ENCODE measurements around the gene GET4.

GET4 gene

DNA sequence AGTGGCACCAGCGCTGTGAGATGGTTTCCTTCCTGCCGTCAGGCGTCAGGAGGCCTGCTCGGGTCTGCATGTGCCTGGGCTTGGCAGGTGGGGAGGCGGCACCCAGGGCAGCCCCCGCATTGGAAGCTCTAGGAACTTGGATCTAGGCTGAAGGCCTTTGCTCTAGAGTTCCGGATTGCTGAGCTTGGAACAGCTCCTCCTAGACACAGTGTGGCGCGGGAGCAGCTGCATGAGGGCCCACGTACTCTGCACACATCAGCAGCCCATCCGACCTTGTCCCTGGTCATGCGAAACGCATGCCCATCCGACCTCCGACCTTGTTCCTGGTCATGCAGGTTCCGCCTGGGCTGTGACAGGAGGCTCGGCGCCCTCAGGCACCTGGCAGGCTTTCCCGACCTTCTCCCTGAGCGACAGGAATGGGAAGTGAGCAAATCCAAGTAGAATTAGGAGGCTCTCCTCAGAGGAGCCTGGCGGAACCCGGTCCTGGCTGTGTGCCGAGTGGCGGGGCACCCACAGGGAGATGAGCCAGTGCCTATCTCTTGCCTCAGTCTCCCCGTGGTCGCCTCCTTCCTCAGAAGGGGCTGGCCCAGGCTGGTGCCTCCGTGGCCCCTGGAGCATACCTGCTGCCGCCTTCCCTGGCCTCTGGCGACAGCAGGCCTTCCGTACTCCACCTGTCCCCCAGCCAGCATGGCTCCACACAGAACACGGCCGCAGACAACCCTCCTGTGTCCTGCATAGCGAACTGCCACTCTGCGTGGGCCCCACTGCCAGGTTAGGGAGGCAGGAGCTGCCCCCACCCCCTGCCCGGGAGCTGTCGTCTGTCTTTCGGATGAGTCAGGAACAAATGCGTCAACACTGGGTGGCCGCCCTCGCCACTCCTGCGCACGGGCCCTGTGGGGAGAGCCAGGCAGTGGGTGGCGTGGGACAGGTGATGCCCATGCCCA is 12.0 kb downstream of the GET4 start:
- DNase-seq: no peak

DNA sequence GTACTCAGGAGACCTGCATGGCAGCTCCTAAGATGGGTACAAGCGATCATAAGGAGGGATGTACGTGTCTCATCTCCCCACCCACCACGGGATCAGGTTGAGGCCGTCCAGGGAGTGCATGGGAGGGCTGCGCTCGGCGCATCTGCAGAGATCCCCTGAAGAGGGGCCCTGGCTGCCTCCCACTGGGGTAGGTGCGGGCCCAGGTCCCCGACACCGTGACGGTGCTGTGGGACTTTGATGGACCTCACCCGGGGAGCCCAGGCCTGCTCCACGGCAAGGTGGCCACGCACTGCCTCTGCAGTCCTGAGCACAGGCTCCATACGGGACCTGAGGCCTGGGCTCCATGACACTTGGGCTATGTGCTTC is 12.7 kb downstream of the GET4 start:
- no peak for DNase-seq

DNA sequence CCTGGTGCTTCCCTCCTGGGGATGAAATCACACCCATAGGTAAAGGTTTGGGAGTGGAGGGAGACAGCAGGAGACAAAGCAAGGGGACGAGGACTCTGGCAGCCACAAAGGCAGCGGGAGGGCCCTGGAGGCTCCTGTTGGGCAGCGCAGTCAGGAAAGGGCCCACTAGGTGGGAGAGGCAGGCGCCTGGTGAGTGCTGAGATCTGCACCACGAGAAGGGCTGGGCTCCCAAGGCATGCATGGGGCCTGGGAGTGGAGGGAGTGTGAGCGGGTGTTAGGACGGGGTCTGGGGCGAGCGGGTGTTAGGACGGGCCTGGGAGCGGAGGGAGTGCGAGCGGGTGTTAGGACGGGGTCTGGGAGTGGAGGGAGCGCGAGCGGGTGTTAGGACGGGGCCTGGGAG is 13.0 kb downstream of the GET4 start:
- no peak for DNase-seq

DNA sequence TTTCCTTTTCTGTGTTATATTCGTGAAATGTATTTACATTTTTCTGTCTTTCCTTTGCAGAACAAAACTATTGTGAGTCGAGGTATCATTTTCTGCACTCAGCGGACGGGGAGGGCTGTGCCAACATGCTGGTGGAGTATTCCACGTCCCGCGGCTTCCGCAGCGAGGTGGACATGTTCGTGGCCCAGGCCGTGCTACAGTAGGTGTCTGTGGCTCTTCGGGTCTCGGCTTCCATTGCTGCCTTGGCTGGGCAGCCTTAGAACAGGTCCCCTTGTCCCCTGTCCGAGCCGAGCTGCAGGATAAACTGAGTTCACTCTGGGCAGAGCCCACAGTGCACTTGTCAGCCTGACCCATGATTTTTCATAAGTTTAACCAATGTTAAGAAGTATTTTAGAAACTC is 14.5 kb downstream of the GET4 start:
- DNase-seq: no peak

DNA sequence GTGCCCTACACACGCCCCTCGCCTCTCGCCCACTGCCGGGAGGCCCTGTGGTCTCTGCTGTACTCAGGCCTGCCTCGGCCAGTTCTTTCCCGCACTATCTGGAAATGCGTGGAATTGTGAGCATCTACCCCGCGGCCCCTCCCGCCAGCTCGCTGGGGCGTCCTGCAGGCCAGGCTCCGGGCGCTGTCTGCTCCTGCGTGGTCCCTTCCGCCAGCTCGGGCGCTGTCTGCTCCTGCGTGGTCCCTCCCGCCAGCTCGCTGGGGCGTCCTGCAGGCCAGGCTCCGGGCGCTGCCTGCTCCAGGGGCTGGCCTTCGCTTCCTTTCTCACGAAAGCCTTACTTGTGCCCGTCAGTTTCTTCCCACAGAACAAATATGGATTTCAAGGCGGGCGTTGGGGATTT is 14.9 kb downstream of the GET4 start:
- no peak for DNase-seq

DNA sequence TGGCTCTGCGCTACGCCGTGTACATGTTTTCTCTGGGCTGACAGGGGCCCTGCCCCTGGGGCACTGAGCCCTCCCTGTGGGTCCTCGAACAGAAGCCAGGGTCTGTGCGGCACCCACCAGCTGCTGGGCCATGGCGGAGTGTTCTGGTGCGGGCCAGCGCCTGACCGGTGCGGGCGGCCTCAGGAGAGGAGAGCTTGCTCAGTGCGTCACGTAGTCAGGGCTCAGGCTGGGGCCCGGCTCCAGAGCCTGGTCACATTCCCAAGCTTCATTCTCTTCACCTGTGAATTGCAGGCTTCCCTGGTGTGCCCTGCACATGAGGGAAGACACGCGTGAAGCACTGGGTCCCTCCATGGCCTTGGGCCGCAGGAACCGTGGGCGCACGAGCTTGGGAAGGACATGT is 15.5 kb downstream of the GET4 start:
- no peak for DNase-seq

DNA sequence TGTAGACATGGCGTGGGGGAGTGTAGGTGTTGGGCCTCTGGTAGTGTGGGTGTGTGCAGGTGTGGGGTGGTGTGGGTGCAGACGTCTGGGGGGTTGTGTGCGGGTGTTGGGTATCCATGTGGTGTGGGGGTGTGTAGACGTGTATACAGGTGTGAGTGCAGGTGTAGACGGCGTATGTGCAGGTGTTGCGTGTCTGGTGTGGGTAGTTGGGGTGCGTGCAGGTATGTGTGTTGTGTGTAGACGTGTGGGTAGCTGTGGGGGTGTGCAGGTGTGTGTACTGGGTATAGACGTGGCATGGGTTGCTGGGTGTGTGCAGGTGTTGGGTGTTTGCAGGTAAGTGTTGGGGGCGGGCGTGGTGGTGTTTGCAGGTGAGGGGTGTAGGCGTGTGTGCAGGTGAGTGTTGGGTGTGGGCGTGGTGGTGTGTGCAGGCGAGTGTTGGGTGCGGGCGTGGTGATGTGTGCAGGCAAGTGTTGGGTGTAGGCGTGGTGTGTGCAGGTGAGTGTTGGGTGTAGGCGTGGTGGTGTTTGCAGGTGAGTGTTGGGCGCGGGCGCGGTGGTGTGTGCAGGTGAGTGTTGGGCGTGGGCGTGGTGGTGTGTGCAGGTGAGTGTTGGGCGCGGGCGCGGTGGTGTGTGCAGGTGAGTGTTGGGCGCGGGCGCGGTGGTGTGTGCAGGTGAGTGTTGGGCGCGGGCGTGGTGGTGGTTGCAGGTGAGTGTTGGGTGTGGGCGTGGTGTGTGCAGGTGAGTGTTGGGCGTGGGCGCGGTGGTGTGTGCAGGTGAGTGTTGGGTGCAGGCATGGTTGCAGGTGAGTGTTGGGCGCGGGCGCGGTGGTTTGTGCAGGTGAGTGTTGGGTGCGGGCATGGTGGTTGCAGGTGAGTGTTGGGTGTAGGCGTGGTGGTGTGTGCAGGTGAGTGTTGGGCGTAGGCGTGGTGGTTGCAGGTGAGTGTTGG is 16.6 kb downstream of the GET4 start:
- DNase-seq: no peak

DNA sequence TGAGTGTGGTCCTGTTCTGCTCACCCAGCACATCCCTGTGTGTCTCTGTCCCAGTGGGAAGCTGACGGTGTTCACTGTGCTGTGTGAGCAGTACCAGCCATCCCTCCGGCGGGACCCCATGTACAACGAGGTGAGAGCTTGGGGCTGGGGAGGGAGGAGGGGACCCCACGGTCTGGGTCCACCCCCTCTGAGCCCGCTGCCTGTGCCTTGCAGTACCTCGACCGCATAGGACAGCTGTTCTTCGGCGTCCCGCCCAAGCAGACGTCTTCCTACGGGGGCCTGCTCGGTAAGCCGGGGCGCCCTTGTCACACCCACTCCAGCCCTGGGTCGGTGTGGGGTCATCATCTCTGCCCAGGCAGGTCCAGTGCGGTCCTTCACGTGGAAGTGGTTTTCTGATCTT is 17.3 kb downstream of the GET4 start:
- DNase-seq: no peak

DNA sequence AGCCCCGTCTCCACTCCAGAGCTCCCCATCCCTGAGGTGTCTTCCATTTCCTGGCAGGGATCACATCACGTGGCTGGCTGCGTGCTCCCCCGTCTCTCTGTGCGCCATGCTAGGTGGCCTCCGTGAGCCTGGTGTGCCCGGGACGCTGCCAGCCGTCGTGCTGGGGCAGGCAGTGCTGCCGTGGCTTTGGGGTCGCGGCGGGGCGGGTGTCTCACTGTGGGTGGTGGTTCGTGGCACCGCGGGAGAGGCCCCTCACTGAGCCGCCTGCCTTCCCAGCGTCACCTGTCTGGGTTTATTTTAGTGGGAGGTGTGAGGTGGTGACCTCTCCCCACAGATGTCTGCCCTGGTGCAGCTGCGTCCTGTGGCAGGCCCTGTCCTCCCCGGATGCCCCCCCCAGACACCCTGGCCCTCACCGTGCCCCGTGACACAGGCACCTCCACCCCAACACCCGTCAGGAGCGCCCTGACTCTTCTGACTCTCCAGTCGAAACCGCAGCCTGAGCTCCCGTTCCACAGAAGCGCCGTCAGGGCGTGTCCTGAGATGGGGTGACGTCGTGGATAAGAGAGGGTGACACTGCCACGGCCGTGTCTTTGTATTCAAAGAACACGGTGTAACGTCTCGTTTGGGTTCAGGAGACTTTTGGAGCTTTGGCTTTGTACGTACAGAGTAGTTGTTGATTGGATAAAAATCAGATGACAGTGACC is 18.0 kb downstream of the GET4 start:
- DNase-seq: no peak

DNA sequence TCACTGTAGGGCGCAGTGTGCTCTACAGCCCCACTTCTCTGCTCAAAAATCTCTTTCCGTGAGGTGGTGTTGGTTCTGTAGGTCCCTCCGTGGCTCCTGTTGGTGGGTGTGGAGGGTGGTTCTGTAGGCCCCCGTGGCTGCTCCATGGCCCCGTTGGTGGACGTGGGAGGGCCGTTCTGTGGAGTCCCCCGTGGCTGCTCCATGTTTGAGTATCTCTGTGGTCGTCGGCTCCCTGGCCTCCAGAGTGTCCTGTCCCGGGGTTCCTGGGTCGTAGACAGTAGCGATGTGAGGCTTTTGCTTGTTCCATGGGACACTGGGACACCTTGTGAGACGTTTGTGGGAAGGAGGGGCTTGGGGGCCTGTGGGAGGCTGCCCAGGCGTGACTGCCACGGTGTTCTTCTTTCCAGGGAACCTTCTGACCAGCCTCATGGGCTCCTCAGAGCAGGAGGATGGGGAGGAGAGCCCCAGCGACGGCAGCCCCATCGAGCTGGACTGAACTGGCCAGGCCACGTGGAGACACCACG is 18.6 kb downstream of the GET4 start:
- no peak for DNase-seq

DNA sequence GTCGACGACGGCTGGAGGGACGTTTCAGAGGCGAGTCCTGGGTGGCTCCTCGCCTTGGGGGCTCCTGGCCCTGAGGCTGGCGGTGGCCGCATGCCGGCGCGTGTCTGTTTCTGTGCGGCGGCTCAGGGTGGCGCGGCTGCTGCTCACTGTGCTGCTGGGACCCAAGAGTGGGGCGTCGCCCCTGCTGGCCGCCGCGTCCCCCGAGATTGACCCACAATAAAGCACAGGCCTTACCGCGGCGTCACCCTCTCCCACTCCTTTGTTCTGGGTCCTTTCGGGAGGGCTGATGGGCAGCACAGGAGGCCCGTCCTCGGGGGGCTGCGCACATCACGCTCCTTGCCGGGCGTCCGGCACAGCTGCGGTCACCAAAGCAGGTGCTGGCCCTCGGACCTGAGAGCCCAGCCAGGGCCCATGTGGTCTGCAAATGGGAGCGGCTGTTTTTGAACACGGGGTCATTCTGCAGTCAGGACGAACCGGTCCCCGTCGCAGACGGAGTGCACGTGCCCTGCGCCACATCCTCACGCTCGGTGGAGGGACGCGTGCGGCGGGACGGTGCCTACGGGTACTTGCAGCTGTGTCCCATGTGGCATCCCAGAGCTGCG is 19.2 kb downstream of the GET4 start:
- DNase-seq: no peak

DNA sequence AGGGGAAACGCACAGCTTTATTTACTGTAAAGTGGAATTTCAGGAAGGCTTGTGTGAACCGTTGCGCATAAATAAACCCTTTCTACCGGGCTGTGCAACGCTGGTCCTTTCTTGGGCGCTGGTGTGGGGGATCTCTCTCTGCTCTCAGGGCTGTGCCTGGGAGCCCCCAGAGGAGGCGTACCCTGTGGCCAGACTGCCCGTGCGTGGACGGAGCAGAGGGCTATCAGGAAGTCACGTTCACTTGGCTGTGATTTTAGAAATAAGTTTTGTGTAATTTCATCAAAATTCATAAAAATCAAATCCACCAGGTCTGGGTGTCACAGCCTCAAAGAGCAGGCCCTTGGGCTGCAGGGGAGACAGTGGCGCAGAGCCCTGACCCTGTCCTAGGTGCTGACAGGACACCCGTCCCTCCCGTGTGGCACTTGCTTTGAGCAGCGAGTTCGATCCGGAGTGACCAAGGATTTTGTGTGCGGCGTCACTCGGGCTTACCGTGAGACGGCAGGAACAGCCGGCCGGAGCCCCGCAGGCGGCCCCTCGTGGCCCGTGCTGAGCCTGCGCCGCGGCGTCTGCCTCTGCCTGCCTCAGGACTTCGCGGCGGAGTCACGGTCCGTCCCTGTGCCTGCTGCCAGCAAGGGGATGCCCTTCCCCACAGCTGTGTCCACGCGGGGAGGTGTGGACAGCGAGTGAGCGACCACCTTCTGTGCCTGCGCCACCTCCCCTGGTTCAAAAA is 20.2 kb downstream of the GET4 start:
- no peak for DNase-seq

DNA sequence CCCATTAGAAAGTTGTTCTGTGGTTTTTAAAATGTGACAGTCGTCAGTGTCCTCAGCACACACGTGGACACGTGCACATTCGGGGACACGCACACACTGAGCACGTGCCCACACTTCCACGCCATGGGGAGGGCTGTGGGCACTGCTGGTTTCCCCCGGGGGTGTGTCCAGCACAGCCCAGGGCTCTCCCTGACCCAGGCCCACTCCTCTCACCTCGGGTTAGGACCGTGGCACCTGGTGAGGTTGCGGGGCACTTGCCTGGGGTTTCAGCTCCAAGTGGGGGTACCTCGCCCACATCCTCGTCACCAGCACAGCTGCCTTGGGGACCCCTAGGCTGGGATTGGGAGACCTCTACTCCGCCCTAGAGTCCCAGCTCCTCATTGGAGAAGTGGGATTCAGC is 20.7 kb downstream of the GET4 start:
- DNase-seq: no peak

DNA sequence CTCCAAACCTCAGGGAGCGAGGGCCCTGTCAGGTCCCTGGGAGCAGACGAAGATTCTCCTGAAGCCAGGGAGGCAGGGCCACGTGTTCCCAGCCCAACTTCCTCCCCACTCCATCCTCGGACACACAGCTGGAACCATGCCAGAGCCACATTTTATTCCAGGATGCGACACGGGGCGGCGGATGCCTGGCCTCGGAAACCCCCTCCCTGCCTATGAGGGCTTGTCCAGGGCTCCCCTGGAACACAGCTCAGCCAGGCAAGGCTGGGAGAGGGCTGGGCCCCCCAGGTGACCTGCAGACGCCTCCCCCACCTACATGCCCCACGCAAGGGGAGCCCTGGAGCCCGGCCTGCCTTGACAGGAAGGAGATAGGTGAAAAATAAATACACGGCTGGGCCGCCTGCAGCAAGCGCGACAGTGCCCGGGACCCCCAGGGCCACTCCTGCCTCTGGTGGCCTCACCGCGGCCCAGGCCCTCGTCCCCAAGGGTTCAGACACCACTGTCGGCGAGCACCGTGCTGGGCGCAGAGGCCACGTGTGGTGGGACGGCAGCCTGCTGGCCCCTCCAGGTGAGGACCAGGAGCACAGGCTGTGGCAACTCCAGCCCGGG is 21.5 kb downstream of the GET4 start:
- DNase-seq: no peak

DNA sequence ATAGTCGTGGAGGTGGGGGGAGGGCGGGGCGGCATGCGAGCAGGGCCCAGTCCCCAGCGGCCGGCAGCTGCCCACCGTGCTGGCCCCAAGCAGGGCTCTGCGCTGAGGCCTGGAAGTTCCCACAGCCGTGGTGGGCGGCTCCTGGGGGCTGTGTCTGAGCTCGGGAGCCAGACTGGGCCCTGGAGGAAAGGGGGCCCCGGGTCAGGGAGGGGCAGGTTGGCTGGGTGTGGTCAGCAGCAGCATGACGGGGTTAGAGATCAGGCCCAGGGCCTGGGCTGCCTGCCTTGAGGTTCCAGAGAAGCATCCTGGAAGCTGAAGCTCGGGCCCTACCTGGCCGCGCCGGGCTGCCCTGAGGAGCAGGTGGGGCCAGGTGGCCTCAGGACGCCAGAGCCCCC is 22.1 kb downstream of the GET4 start:
- no peak for DNase-seq

DNA sequence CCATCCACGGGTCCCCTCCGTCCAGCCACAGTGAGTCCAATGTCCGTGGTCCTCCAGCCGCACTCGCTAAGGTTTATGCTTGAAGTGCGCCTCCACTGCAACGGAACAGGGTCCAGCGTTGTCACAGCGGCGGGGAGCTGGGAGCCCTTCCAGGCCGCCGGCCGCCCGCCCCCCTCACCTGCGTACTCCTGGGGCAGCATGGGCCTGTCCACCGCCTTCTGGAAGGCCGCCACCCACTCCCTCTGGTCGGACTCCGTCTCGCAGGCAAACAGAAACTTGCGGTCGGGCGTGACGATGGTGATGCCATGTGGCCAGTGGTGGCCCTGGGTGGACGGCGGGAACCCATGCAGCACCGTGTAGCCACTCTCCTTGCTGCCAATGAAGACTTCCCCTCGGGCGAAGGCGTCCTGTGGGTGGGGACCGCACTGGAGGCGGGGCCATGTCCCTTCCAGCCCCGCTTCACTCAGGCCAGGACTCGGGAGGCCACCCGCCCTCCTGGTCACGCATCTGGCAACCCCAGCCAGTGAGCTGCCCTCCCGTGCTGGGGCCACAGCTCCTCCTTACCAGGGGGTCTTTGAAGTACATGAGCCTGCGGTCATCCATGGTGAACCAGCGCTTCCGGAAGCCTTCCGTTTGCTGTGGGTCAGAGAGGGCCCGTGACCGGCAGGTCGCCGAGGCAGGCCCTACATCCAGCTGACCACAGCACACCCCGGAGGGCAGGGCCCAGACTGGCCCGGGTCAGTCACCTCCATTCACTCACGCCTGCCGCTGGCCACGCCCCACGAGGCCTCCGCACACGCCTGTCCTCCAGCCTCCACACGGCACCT is 22.7 kb downstream of the GET4 start:
- DNase-seq: no peak

DNA sequence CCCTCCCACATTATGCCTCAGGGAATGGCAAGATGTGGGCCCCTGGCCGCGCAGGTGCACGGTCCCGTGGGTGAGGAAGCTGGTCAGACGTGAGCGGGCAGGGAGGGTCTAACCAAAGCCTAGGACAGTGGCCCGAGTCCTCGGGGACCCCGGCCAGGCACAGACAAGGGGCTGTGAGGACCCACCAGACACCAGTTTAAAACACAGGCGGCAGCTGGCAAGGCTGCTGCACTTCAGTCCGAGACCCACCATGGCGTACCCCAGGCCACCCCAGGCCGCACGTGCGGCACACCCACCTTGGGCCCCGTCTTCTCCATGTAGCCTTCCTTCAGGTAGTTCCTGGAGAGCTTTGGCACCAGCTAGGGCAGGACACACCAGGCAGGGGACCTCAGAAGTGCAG is 23.5 kb downstream of the GET4 start:
- no peak for DNase-seq

DNA sequence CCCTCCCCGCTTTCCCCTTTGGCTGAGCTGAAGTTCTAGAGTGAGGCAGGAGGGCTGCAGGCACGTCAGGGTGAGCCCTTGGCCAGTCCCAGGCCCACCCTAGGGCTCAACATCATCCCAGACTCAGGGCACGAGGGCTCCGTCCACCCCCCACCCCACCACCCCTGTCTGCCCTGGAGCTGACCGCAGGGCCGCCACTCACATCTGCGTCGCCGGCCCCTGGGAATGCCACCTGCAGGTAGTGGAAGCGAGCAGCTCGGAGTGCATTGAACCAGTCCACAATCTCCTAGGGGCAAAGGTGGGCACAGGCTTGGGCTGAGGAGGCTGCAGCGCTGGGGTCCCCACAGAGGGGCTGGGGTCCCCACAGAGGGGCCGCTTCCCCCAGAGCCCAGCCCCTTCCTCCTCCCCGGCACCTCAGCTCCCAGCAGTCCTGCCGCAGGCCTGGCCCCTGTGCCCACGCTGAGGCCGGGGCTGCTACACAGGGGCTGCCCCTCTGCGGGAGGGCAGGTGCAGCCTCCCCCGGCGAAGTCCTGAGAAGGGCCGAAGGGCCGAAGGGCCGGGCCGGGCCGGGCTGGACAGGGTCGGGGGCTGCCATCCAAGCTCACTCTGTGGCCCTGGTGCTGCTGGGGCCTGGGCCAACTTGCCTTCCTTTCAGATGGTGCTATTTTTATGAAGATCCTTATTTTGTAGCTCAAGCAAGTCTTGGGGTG is 24.1 kb downstream of the GET4 start:
- no peak for DNase-seq

DNA sequence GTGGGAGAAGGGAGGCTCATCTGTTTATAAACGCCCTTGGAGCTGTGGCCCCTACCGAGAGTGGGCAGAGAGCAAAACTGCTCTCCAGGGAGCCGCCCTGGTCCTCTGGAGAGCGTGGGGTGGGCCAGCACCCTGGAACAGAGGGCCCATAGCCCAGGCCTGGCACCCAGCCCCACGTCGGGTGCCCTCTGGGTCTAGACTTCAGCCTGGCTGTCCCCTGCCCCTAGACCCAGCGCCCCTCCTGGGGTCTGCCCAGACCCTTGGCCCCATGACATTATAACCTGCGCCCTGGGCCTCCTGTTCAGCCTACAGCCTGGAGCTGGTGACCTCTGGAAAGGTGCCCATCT is 24.7 kb downstream of the GET4 start:
- DNase-seq: no peak

Measured in effector CD4-positive, alpha-beta T cell (primary cell).